ENCODE data around the gene UGT2B15.
"Not testable (repeated sequence)": the region's sequence is repeated elsewhere in the genome, so short reads cannot be mapped to it uniquely, and the experiment has no call there.

UGT2B15 gene

GRCh38 chr4:68658672-68659071, 11.8 kb downstream of the UGT2B15 start:
- ChIA-PET POLR2A (ENCODE audit: low non-redundant PET) (no interaction called here), CTCF (no interaction called here)
- no peak for TF ChIP-seq CTCF (conservative IDR thresholded peaks at IDR 0.05; ENCODE audit: low read depth)
- no peak overlapping the region for H3K27ac ChIP-seq
- no peak for DNase-seq (ENCODE audit: low spot score)

GRCh38 chr4:68657022-68657594, 13.3 kb downstream of the UGT2B15 start:
- POLR2A ChIA-PET (ENCODE audit: low non-redundant PET); DNase-seq (ENCODE audit: low spot score); CTCF ChIA-PET; H3K27ac ChIP-seq: not testable (repeated sequence)

GRCh38 chr4:68656445-68656973, 13.9 kb downstream of the UGT2B15 start:
- CTCF ChIA-PET = interaction anchor here (0.7 kb wide), 1 partner anchor 1930 kb away, joined by 3 read pairs; no protein-coding TSS in a partner anchor

GRCh38 chr4:68655764-68656444, 14.5 kb downstream of the UGT2B15 start:
- POLR2A ChIA-PET (ENCODE audit: low non-redundant PET) = no interaction called here
- no peak for DNase-seq (ENCODE audit: low spot score)
- CTCF ChIA-PET = interaction anchor here (0.7 kb wide), 1 partner anchor 1929 kb away, joined by 3 read pairs; no protein-coding TSS in a partner anchor
- H3K27ac ChIP-seq = no peak overlapping the region
- no peak for TF ChIP-seq CTCF (conservative IDR thresholded peaks at IDR 0.05; ENCODE audit: low read depth)

More at GRCh38 chr4:68656445-68656973, 13.9 kb downstream of the UGT2B15 start:
- H3K27ac ChIP-seq; DNase-seq (ENCODE audit: low spot score); POLR2A ChIA-PET (ENCODE audit: low non-redundant PET): not testable (repeated sequence)

- TF ChIP-seq CTCF (conservative IDR thresholded peaks at IDR 0.05; ENCODE audit: low read depth) = no peak
- ChIA-PET CTCF (no interaction called here), POLR2A (ENCODE audit: low non-redundant PET) (no interaction called here)
- H3K27ac ChIP-seq = no peak overlapping the region
- peak; percentile 36 for DNase-seq (ENCODE audit: low spot score)
These were observed 15.3 kb downstream of the UGT2B15 start for GRCh38 chr4:68654946-68655721.

- DNase-seq (ENCODE audit: low spot score) = no peak
- H3K27ac ChIP-seq = no peak overlapping the region
- ChIA-PET POLR2A (ENCODE audit: low non-redundant PET) (no interaction called here), CTCF (interaction anchor here (0.5 to 0.8 kb wide), 2 partner anchors 387 to 512 kb away, joined by 3 read pairs; no protein-coding TSS in a partner anchor)
- TF ChIP-seq CTCF (conservative IDR thresholded peaks at IDR 0.05; ENCODE audit: low read depth) = no peak
These were observed 18.5 kb downstream of the UGT2B15 start for GRCh38 chr4:68651932-68652331.

- no peak for DNase-seq (ENCODE audit: low spot score)
- no peak for TF ChIP-seq CTCF (conservative IDR thresholded peaks at IDR 0.05; ENCODE audit: low read depth)
- POLR2A ChIA-PET (ENCODE audit: low non-redundant PET) = no interaction called here
- H3K27ac ChIP-seq = no peak overlapping the region
- CTCF ChIA-PET = no interaction called here
These were observed 40.1 kb downstream of the UGT2B15 start for GRCh38 chr4:68630371-68630770.

- DNase-seq (ENCODE audit: low spot score); CTCF ChIA-PET; H3K27ac ChIP-seq; POLR2A ChIA-PET (ENCODE audit: low non-redundant PET): not testable (repeated sequence)
These were observed 47.7 kb downstream of the UGT2B15 start for GRCh38 chr4:68622731-68623130.
